Thoracic aorta (tissue), 2 donors: ENCODE measurements around the gene LAG3. TPM values are rescaled to one million over a fixed set of nuclear protein-coding genes. Genes with fewer than 3 reads are reported as not detected.
A peak's percentile ranks its signal among the peaks of the same experiment; 100 is the strongest.

Experiments
- ATAC-seq: fragments of 150-250 bp; one replicate; pipeline ENCODE4 v1.8.0; 2017; ENCODE audit warnings: low read depth; ENCODE audit not compliant: insufficient number of reproducible peaks, low FRiP score
- DNase-seq: peaks from one replicate; pipeline ENCODE4 v3.0.0-alpha.2; 2020; ENCODE audit warnings: low spot score
- H3K27ac ChIP-seq, 2 donors: fragments of 200-600 bp; sonication (generic); 1 replicate in 1 of 2; 2 replicates in 1 of 2; pipeline ENCODE4 v1.5.1; 2016; ENCODE audit warnings: mild to moderate bottlenecking in 2 of 2, moderate library complexity in 2 of 2
- H3K27me3 ChIP-seq: fragments of 200-600 bp; sonication (generic); replicated peaks from 2 replicates; pipeline ENCODE4 v1.6.0; 2016; ENCODE audit warnings: mild to moderate bottlenecking; ENCODE audit not compliant: insufficient read depth
- H3K36me3 ChIP-seq: fragments of 200-600 bp; sonication (generic); one replicate; pipeline ENCODE4 v1.5.1; 2016
- H3K4me1 ChIP-seq, 2 donors: fragments of 200-600 bp; sonication (generic); 1 replicate in 1 of 2; 2 replicates in 1 of 2; pipeline versions ENCODE4 v1.5.1 to v1.6.0; 2016; ENCODE audit warnings: low read depth in 2 of 2, mild to moderate bottlenecking in 1 of 2; ENCODE audit not compliant: control insufficient read depth in 1 of 2
- H3K4me3 ChIP-seq: fragments of 200-600 bp; sonication (generic); 2 replicates; pipeline ENCODE4 v1.5.1; 2016; ENCODE audit warnings: mild to moderate bottlenecking
- H3K9me3 ChIP-seq: fragments of 200-600 bp; sonication (generic); 2 replicates; pipeline ENCODE4 v1.5.1; 2016
- CTCF ChIP-seq: fragments of 200-600 bp; sonication (generic); IDR thresholded peaks from one replicate; pipeline ENCODE4 v1.5.1; 2019; ENCODE audit warnings: antibody characterized with exemption
- total RNA-seq, 2 donors: library from RNA; depleted of rRNA; stranded (reverse); fragments of >200 nt; gene quantifications; one replicate each; pipeline versions ENCODE4 v1.1.0 to v1.2.3, GENCODE V29; 2016

LAG3 gene
- total RNA-seq, 2 donors from 2014 or later = 0.95 to 1.5 TPM

GRCh38 chr12:6773590-6774351 lies 1.5 kb downstream of the LAG3 start:
- H3K36me3 ChIP-seq = peaks cover 22% of the 10 kb centered on the region
- DNase-seq = no peak
- H3K27ac ChIP-seq = no peak overlapping the region
- ATAC-seq = no peak
- H3K4me3 ChIP-seq = peak overlapping the region; percentile 48
- TF ChIP-seq CTCF = no peak
- no peaks in the 10 kb centered on the region for H3K9me3 ChIP-seq
- H3K4me1 ChIP-seq = peaks cover 16 to 32% of the 10 kb centered on the region in 2 donors
- no peaks in the 10 kb centered on the region for H3K27me3 ChIP-seq

GRCh38 chr12:6774499-6775062 lies 2.3 kb downstream of the LAG3 start:
- Histone ChIP-seq H3K27me3 (no peaks in the 10 kb centered on the region), H3K9me3 (no peaks in the 10 kb centered on the region), H3K36me3 (peaks cover 19% of the 10 kb centered on the region), H3K27ac (no peak overlapping the region), H3K4me1 (peaks cover 14 to 24% of the 10 kb centered on the region in 2 donors), H3K4me3 (no peak overlapping the region)
- TF ChIP-seq CTCF = no peak
- DNase-seq (no peak), ATAC-seq (no peak)

GRCh38 chr12:6775185-6776174 lies 3.2 kb downstream of the LAG3 start:
- TF ChIP-seq CTCF = no peak

DNA sequence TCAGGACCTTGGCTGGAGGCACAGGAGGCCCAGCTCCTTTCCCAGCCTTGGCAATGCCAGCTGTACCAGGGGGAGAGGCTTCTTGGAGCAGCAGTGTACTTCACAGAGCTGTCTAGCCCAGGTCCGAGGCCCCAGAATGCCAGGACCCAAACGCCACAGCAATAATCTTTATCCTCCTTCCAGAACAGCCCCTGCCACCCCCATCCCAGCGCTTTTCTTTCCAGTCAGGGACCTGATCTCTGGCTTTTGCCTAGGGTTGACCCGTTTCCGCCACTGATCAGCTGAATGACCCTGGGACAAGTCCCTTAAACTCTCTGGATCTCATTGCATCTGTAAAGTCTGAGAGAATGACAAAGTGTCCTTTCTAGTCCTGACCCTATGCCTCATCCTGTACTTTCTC lies 5.1 kb downstream of the LAG3 start:
- no peak overlapping the region for H3K27ac ChIP-seq
- no peak for DNase-seq
- TF ChIP-seq CTCF = no peak

More at GRCh38 chr12:6775185-6776174, 3.2 kb downstream of the LAG3 start:
- peaks cover 14 to 21% of the 10 kb centered on the region in 2 donors for H3K4me1 ChIP-seq
- DNase-seq (no peak), ATAC-seq (no peak)
- H3K4me3 ChIP-seq = no peak overlapping the region
- peaks cover 11% of the 10 kb centered on the region for H3K36me3 ChIP-seq
- no peak overlapping the region for H3K27ac ChIP-seq
- H3K9me3 ChIP-seq = no peaks in the 10 kb centered on the region
- no peaks in the 10 kb centered on the region for H3K27me3 ChIP-seq

GRCh38 chr12:6778217-6778573 lies 5.9 kb downstream of the LAG3 start:
- Histone ChIP-seq H3K4me1 (peaks cover 7 to 10% of the 10 kb centered on the region in 2 donors), H3K4me3 (peak overlapping the region; percentile 76), H3K27me3 (no peaks in the 10 kb centered on the region), H3K36me3 (no peaks in the 10 kb centered on the region), H3K27ac (peak overlapping the region; percentile 41 to 50), H3K9me3 (no peaks in the 10 kb centered on the region)
- TF ChIP-seq CTCF = no peak
- DNase-seq (no peak), ATAC-seq (peak; percentile 35)

More for the DNA sequence above, 5.1 kb downstream of the LAG3 start:
- H3K27me3 ChIP-seq = no peaks in the 10 kb centered on the region
- H3K36me3 ChIP-seq = no peaks in the 10 kb centered on the region
- H3K4me3 ChIP-seq = no peak overlapping the region
- no peaks in the 10 kb centered on the region for H3K9me3 ChIP-seq
- peaks cover 10 to 12% of the 10 kb centered on the region in 2 donors for H3K4me1 ChIP-seq
- ATAC-seq = no peak
